ENCODE measurements around the gene APOC1.
"Not testable (repeated sequence)": the region's sequence is repeated elsewhere in the genome, so short reads cannot be mapped to it uniquely, and the experiment has no call there.

The APOC1 gene

DNA sequence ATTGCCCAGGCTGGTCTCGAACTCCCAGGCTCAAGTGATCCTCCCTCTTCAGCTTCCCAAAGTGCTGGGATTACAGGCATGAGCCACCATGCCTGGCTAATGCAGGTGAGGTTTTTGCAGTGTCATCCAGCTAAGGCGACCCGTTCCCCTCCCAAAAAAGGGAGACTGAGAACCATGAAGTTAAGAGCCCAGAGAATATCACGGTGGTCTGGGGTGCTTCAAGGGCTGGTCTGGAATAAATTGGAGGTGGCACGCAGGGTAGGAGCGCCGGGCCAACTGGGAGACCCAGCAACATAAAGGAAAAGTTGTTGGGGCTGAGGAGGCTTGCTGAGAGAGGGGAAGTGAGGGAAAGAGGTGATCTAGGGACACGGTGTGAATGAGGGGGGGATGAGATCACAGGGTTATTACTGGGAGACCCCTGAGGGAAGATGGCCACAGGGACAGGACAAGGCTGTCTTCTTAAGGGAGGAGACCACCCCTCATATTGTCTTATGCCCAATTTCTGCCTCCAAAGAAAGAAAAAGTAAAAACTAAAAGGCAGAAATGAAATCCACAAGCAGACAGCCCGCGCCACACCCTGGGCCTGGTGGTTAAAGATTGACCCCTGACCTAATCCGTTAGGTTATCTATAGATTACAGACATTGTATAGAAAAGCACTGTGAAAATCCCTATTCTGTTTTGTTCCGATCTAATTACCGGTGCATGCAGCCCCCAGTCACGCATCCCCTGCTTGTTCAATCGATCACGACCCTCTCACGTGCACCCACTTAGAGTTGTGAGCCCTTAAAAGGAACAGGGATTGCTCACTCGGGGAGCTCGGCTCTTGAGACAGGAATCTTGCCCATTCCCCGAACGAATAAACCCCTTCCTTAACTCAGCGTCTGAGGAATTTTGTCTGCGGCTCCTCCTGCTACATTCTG lies 636 bp upstream of the APOC1 start:
- not testable (repeated sequence) for DNase-seq

DNA sequence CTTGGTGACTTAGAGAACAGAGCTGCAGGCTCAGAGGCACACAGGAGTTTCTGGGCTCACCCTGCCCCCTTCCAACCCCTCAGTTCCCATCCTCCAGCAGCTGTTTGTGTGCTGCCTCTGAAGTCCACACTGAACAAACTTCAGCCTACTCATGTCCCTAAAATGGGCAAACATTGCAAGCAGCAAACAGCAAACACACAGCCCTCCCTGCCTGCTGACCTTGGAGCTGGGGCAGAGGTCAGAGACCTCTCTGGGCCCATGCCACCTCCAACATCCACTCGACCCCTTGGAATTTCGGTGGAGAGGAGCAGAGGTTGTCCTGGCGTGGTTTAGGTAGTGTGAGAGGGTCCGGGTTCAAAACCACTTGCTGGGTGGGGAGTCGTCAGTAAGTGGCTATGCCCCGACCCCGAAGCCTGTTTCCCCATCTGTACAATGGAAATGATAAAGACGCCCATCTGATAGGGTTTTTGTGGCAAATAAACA lies 9.9 kb downstream of the APOC1 start:
- DNase-seq = no peak

DNA sequence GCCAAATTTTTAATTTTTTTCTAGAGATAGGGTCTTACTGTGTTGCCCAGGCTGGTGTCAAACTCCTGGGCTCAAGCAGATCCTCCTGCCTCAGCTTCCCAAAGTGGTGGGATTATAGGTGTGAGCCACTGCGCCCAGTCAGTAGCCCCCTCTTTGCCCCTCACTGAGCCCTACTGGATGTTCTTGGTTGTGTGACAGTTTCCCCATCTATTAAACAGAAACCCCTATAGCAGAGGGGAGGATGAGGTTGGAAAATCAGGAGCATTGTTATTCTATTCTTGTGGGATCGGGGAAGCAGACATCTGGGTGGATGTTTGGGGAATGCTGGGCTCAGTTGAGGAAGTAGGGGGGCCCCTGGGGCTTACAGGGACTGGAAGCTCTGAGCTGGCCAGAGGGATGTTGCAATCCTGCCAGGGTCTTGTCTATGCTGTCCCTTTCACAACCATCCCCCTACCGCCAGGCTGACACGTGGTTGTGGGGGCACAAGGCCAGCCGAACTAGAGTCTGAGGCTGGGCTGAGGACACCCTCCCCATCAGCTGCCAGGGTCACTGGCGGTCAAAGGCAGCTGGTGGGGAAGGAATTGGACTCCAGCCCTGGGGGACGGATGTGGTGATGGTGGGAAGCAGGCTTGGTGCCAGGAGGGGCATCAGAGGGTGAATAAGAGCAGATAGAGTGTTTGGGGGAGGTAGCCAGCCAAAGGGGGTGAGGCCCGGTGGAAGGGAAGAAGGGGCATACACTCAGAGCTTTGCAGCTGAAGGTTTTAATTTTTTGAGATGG lies 10.9 kb downstream of the APOC1 start:
- no peak for DNase-seq

GRCh38 chr19:44926245-44927077 lies 12.1 kb downstream of the APOC1 start:
- not testable (repeated sequence) for DNase-seq

- no peak for DNase-seq
These were observed 13.3 kb downstream of the APOC1 start for GRCh38 chr19:44927746-44928145.

DNA sequence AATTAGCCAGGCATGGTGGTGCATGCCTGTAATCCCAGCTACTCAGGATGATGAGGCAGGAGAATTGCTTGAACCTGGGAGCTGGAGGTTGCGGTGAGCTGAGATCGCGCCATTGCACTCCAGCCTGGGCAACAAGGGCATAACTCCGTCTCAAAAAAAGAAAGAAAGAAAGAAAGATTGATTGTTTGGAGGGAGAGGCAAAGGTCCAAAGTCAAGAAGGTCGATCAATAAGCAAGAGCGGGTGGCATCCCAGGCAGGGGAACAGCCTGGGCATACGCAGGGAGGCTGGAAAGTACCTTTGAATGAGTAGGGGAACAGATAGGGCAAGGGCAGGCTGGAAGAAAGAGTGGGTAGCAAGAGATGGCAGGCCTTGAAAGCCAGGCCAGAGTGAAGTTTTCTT lies 15.7 kb downstream of the APOC1 start:
- no peak for DNase-seq

DNA sequence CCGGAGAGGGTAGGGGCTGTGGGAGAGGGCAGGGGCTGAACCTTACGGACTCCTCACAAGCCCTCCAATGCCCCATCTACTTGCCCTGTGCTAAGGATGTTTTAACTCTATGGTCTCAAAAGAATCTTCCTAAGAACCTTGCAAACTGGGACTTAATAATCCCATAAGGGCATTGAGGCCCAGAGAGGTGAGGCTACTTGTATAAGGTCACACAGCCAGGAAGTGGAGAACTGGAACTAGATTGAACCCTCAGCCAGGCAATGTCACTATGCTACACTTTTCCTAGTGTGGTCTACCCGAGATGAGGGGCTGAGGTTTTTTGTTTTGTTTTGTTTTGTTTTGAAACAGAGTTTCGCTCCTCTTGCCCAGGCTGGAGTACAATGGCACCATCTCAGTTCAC lies 17.1 kb downstream of the APOC1 start:
- no peak for DNase-seq

GRCh38 chr19:44939668-44940067 lies 25.3 kb downstream of the APOC1 start:
- DNase-seq = no peak

- DNase-seq = no peak
These were observed 27.7 kb downstream of the APOC1 start, which contains the start of gene APOC4 for GRCh38 chr19:44942067-44942571. Gene APOC4, plus strand, starts transcription at chr19:44942237. Its CDS starts 41 bp downstream, at chr19:44942278.

DNA sequence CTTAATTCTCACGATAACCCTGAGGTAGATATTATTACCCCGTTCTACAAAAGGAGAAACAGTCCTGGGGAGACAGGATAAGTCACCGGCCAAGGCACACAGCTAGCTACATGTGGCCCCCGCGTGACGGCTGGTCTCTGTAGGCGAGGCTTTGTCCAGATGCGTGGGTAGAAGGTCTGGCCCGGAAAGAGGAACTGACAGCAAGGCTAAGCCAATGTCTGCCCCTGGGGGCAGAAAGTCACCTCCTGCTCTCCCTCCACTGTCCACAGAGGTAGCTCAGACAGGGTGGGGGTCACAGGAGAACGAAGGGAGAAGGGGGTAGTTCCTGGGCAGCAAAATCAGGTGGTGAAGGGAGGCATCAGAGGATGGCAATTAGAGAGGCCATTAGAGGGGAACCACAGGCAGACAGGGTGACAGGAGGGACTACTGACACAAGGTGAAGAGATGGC lies 29.4 kb downstream of the APOC1 start:
- no peak for DNase-seq

DNA sequence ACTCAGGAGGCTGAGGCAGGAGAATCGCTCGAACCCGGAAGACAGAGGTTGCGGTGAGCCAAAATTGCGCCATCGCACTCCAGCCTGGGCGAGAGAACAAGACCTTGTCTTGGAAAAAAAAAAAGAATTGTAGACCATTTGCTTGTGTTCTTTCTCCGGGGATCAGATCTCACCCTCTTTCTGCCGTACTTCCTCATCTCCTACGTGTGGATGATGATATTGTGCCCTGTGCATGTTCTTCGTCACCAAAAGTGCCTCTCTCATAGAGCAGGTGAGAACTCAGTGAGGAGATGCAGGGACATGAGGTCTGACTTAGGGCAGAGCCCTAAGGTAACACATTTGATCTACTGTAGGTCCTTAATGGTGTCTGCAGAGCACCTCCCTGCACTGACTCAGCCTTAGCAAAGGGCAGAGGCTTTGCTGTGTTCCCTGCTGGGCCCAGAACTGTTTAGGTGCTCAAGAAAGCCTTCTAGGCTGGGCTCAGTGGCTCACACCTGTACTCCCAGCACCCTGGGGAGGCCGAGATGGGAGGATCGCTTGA lies 32.7 kb downstream of the APOC1 start:
- no peak for DNase-seq

- no peak for DNase-seq
These were observed 33.8 kb downstream of the APOC1 start for GRCh38 chr19:44948237-44948636.

DNA sequence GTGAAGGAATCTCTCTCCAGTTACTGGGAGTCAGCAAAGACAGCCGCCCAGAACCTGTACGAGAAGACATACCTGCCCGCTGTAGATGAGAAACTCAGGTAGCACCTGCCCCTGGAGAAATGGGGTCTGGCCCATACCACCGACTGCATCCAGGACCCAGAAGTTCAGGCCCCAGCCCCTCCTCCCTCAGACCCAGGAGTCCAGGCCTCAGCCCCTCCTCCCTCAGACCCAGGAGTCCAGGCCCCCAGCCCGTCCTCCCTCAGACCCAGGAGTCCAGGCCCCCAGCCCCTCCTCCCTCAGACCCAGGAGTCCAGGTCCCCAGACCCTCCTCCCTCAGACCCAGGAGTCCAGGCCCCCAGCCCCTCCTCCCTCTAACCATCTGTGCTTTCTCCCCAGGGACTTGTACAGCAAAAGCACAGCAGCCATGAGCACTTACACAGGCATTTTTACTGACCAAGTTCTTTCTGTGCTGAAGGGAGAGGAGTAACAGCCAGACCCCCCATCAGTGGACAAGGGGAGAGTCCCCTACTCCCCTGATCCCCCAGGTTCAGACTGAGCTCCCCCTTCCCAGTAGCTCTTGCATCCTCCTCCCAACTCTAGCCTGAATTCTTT lies 34.5 kb downstream of the APOC1 start:
- DNase-seq = no peak

DNA sequence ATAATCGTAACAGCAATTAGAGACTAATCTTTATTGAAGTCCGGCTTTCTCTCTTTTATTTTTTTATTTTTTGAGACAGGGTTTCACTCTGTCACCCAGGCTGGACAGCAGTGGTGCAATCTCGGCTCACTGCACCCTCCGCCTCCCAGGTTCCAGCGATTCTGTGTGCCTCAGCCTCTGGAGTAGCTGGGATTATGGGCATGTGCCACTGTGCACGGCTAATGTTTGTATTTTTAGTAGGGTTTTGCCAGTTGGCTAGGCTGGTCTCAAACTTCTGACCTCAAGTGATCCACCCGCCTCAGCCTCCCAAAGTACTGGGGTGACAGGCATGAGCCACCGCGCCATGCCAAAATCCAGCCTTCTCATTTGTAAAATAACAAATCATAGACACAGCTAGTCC lies 35.1 kb downstream of the APOC1 start:
- no peak for DNase-seq

DNA sequence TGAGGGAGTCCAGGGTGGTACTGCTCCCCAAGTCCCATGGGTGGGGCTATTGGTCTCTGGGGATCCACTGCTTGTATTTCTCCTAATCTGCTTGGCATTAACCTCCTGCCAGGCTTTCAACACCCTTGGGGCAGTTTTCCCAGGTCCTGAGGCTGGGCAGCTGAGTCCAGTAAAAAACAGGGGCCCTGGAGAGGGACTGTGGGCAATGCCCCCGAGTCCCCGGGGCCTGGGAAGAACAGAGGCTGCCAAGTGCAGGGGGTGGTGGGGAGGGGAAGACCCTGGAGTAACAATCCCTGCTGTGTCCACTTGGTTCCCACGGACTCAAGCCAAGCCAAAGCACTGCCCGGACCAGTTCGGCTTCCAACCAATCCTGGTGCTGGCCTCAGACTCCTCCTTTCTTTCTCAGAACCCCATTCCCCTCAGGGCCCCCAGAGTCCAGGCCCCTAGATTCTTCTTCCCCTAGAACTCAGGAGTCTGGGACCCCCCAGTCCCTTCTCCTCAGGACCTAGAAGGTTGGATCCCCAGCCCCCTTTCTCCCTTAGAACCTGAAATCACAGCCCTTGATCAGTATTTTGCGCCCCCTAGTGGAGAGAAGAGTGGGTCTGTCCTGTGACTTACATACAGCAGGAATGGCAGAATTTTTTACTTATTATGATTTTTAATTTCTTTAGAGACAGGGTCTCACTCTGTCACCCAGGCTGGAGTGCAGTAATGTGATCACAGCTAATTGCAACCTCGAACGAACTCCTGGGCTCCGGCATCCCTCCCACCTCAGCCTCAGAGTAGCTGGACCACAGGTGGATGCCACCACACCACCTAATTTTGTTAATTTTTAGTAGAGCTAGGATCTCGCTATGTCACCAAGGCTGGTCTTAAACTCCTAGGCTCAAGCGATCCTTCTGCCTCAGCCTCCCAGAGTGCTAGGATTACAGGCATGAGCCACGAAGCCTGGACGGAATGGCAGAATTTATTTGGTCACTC lies 37.1 kb downstream of the APOC1 start:
- DNase-seq = peak; percentile 74

DNA sequence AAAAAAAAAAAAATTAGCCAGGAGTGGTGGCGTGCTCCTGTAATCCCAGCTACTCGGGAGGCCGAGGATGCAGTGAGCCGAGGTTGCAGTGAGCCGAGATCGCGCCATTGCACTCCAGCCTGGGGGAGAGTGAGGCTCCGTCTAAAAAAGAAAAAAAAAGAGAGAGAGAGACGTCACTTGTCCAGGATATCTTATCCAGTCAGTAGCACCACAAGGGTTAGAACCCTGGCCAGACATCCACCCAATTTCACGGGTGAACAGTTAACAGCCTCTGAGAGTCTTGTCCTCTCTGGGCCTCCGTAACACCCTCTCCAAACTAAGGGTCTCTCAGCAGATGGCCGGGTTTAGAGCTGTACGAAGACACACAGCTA lies 39.9 kb downstream of the APOC1 start:
- no peak for DNase-seq

- peak; percentile 97 for DNase-seq
These were observed 40.5 kb downstream of the APOC1 start, which contains the start of gene CLPTM1 for GRCh38 chr19:44954649-44955504. Gene CLPTM1, plus strand, starts transcription at chr19:44955380. Its CDS starts 16 bp downstream, at chr19:44955396.

GRCh38 chr19:44955505-44956439 lies 41.4 kb downstream of the APOC1 start:
- no peak for DNase-seq

Measured in CD4-positive, alpha-beta T cell treated with Interleukin-6 for 4 hours (primary cell).